ENCODE data around the gene BRD4. TPM values are rescaled to one million over a fixed set of nuclear protein-coding genes. Genes with fewer than 3 reads are reported as not detected.

Gene BRD4
- total RNA-seq, 1 experiment from 2014 or later = 19.1 TPM

DNA sequence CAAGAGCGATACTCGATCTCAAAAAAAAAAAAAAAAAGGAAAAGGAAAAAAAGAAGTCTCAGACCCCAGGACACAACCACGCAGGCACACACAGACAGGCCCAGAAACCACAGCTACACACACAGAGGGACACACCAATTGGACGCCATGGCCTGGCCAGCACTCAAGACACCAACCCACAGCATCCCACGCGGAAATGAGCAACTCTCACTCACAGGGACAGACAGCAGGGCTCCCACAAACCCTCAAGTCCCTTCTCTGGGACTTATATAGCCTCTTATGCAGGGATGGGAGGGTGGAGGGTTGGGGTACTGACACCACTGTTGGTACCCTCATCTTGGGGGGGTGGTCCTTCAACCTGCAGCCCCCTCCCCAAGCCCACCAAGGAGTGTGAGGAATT, 137.4 kb downstream of the BRD4 start:
- DNase-seq (ENCODE audit: low spot score) = no peak

DNA sequence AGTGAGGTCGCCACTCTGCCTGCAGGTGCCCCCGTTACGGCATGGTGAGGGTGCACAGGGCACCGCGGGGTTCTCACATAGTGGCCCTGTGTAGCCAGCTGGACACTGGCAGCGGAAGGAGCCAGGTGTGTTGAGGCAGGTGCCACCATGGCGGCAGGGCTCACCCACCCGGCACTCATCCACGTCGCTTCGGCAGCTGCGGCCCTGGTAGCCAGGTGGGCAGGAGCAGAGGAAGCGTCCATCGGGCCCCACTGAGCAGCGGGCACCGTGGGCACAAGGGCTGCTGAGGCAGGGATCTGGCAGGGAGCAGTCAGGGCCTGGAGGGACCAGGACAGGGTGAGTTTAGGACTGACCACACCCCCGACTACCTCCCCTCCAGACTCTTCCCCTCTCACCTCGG, 140.4 kb downstream of the BRD4 start:
- DNase-seq (ENCODE audit: low spot score) = no peak

DNA sequence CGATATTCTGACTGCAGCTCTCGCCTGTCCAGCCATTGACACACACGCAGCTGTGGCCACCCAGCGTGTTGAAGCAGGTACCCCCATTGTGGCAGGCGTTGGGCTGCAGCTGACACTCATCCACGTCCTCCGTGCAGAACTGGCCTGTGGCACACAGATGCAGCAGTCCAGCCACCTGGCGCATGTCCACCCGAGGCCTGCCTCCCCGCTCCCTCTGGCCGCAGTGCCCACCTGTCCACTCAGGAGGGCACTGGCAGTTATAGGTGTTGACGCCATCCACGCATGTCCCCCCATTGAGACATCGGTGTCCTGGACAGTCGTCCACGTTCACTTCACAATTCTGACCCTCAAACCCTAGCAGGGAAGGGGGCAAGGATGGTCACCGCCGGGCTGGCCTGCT, 140.8 kb downstream of the BRD4 start:
- DNase-seq (ENCODE audit: low spot score) = no peak

DNA sequence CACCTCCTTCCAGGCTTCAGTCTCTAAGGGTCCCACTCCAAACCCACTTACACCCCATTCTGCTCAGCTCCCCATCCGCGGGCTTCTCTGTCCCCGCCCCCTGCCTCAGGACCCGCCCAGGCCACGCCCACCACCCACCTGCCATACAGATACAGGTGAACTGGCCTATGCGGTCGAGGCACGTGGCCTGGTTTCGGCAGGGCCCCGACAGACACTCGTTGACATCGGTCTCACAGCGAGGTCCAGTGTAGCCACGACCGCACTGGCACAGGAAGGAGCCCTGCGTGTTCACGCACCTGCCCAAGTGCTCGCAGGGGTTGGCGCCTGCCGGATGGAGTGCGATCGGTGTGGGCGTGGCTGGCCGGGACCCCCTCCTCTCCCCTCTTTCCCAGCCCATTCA, 143.5 kb downstream of the BRD4 start:
- no peak for DNase-seq (ENCODE audit: low spot score)

DNA sequence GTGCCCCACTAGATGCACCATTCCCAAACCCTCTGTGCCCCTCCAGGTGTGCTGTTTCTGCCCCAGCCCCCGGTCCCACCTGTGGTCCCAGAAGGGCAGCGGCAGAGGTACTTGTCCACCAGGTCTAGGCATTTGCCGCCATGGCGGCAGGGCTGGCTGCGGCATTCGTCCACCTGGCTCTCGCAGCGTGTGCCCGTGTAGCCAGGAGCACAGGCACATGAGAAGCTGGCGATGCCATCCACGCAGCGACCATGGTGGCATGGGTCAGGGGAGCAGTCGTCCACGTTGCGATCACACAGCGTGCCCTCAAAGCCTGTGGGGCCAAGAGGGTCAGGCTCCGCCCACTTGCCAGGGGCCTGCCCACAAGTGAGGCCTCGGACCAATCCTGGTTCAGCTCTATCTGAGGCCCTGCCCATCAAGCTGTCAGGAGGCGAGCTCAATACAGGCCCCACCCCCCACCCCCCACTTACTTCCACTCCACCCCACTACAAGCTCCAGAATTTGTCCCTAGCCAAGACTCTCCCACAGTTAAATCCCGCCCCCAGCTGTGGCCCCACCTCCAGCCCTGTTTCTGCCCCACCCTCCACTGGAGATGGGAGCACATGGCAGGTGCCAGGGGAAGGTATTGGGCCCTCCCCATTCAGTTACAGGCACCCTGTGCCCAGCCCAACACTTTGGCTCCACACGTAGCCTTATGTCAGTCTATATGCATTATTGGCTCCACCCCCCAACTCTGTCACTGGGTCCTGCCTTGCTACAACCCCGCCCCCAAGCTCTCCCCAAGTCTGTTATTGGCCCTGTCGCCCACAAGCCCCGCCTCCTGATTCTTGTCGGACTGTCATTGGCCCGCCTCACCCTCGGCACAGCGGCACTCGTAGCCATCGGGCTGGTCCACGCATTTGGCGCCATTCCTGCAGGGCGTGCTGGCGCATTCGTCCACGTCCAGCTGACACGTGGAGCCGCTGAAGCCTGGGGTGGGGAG, 145.0 kb downstream of the BRD4 start:
- DNase-seq (ENCODE audit: low spot score) = peak; percentile 48

Other genes starting within 250 kb of the BRD4 start
- gene SYDE1, start 225.1 kb downstream of the BRD4 start, total RNA-seq (2014; rRNA removed; shearing (Covaris generic)) = 61.6 and 65.7 TPM in 2 replicates
- gene NOTCH3, start 131.5 kb downstream of the BRD4 start, total RNA-seq (2014; rRNA removed; shearing (Covaris generic)) = 16.1 and 18.6 TPM in 2 replicates
- not detected in 2 replicates for gene EPHX3, start 100.1 kb downstream of the BRD4 start, total RNA-seq (2014; rRNA removed; shearing (Covaris generic))
- gene AKAP8, start 47.2 kb upstream of the BRD4 start, total RNA-seq (2014; rRNA removed; shearing (Covaris generic)) = 14.1 and 17.5 TPM in 2 replicates
- gene AKAP8L, start 86.4 kb upstream of the BRD4 start, total RNA-seq (2014; rRNA removed; shearing (Covaris generic)) = 53.2 and 56.4 TPM in 2 replicates
- 14.9 and 17.3 TPM in 2 replicates for gene WIZ, start 117.4 kb upstream of the BRD4 start, total RNA-seq (2014; rRNA removed; shearing (Covaris generic))
- gene RASAL3, start 132.0 kb upstream of the BRD4 start, total RNA-seq (2014; rRNA removed; shearing (Covaris generic)) = not detected in 2 replicates
- gene PGLYRP2, start 147.0 kb upstream of the BRD4 start, total RNA-seq (2014; rRNA removed; shearing (Covaris generic)) = not detected in 2 replicates
- gene CYP4F22, start 176.0 kb upstream of the BRD4 start, total RNA-seq (2014; rRNA removed; shearing (Covaris generic)) = not detected in 2 replicates